GM18507 (cell line): ENCODE measurements around the gene TMEM53.

Experiments
- DNase-seq: peaks from one replicate; pipeline ENCODE4 v3.0.0; 2011; ENCODE audit warnings: low read depth; ENCODE audit not compliant: insufficient read length; ENCODE audit errors: extremely low spot score
- FAIRE-seq: peaks from 2 replicates; lab custom pipeline; 2011; peaks lifted over from hg19 to GRCh38; lab: Jason Lieb, UNC

Gene TMEM53

DNA sequence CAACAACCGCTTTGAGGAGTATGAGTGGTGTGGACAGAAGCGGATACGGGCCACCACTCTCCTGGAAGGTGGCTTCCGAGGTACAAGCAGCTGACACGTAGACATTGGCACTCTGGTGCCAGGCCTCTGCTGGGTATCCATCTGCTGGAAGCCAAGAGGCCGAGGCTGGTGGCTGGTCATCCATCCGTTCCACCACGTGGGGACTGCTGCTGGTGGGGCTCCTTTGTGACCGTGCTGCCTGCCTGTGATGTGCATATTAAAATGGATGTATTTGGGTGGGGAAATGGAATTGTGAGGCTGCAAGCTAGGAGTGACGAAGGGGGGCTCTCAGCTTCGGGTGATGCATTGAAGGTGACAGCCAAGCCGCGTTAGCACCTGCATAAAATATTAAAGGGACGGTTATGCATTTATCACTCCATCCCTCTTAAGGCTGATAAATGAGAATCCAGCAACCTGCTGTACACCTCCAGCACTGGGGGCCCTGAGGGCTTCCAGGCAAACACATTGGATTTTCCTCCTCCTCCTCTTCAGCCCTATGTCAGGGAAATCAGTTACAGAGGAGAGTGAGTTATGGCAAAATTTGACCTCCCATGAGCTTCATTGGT lies 38.1 kb downstream of the TMEM53 start:
- no peak for FAIRE-seq
- DNase-seq = no peak

DNA sequence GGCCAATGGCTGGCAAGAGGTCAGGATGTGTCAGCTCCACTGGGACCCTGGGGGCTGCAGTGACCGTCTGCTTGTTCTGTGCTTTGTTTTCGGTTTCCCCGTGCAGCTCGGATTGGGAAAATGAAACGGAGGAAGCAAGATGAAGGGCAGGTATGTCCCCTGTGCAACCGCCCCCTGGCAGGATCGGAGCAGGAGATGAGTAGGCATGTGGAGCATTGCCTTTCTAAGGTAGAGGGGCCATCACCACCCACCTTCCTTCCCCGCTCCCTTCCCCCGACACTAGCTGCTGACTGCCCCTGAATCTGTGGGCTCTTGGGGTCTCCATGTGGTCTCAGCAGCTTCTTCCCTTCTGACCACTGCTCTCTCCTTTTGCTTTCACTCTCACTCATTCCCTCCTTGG lies 38.8 kb downstream of the TMEM53 start:
- FAIRE-seq = no peak

DNA sequence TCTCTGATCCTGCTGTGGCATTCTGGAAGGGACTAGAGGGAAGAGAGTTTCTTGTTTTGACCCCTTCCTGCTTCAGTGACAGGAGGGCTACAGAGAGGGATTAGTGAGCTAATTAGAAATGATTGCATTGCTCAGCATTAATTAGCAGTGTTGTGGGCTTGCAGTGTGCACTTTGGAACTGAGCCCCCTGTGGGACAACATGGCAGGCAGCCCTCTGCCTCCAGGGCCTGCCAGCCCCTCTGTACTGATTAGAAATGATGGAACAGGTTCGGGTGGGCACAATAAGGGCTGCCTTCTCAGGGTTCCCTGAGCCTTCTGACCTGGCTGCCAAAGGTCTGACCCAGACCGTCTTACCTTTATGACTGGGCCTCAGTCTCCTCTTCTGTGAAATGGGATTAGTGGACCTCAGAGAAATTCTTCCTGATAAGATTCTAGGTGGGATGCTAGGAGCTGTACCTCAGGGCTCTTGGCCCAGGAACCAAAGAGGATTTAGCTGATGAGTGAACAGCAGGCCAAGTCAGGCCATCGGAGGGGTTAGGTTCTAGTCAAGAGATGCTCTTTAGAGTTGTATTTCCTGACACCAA lies 39.6 kb downstream of the TMEM53 start:
- FAIRE-seq = no peak
- DNase-seq = no peak

More for the DNA sequence above, 38.8 kb downstream of the TMEM53 start:
- no peak for DNase-seq

DNA sequence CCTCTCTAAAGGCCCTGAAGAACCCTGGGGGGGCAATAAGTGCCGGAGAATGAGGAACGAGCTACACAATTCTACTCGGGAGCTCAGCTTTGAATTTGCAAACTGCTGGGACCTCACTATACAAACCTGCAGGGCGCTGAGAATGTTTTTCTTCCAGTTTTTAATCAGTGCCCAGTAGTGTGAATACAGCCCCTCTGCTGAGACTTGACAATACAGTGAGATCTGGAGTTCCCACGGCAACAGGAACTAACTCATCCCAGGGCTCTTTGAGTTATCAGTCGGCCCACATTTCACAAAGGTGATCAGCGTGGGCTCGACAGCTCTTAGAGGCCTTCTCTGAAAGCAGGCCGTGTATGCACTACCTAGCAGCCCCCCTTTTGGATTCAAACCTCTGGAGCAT lies 41.7 kb downstream of the TMEM53 start:
- FAIRE-seq = no peak
- no peak for DNase-seq

DNA sequence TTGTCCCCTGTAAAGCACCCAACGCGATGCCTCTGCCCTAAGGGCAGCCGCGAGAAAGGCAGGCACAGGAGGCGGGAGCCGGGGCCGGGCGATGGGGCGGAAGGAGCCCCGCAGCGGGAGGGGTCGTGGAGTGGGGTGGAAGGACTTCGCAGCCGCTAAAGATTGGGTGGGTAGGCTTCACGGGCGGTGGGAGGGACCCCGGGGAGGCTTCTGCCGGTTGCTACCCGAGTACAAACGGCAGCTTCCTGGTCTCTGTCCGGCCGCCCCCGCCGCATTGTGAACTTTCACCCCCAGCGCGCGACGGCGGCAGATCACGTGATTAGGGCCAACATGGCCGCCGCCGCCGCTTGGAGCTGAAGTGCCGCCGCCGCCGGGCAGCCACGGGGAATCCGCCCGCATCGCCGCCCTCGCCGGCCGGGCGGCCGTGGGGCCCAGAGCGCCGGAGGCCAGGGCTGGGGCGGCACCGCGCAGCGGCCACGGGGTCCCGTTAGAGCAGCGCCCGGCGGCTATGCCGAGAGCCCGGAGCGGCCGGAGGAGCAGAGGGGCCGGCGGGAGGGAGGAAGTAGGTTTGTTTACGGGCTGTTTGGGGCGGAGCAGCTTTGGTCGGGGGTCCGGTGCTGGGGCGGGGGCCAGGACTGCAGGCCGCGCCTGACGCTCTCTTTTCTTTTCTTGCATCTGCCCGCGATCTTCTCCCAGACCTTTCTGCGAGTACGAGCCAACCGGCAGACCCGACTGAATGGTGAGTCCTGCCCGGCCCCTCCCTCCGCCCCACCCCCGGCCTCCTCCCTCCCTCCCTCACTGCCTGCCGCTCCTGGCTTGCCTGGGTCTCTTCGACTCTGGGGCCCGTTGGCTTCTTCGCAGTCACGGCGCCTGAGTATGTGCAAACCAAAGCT lies 42.4 kb downstream of the TMEM53 start:
- DNase-seq = peak; percentile 87

DNA sequence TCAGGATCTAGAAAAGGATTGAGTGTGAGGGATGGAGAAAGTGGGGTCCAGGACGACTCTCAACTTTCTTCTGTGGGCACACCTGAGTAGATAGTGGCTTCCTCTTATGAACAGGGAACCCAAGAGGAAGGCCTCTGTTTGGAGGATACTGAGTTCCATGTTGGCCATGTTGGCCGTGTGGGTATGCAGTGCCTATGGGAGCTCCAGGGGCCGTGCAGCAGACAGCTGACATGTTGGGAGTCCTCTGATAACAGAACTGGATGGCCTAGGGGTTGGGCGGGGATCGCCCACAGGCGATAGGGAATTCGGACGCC lies 43.0 kb downstream of the TMEM53 start:
- DNase-seq (no peak), FAIRE-seq (no peak)

More for the DNA sequence above, 42.4 kb downstream of the TMEM53 start:
- FAIRE-seq = peak; percentile 70

DNA sequence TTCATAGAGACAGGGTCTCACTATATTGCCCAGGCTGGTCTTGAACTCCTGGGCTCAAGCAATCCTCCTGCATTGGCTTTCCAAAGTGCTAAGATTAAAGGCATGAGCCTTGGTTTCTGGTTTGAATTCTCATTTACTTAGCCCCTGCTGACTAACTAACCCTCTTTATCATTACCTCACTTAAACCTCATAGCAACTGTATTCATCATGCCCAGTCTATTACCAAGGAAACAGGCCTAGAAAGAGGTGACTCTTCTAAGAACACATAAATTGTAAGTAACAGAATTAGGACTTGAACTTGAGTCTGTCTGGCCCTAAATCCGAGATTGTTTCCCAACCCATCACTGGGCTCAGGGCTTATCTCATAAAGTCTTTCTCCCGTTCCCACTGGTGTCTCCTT lies 44.2 kb downstream of the TMEM53 start:
- FAIRE-seq (no peak), DNase-seq (no peak)

DNA sequence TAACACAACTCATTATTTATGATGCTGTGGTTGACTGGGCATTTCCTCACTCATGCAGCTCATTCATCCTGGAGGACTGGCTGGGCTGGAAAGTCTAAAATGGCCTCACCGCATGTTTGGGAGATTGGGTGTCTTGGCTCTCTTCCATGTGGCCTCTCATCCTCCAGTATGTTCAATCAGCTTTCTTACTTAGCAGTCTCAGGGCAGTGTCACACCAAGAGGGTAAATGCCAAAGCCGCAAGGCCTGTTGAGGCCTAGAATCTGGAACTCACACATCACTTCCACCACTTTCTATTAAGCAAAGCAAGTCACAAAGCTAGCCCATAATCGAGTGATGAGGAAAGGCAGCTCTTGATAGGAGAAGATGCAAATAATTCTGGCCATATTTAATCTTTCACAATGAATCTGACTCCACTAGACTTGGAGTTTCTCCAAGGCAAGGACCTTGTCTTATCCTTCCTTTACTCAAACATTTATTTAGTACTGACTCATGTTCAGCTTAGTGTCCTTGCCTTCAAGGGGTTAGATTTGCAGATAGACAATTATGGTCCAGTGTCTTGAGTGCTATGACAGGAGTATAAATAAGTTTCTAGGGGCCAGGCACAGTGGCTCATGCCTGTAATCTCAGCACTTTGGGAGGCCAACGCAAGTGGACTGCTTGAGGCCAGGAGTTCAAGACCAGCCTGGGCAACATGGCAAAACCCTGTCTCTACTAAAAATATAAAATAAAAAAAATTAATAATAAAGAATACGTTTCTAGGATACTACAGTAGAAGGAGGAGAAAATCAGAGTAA lies 45.1 kb downstream of the TMEM53 start:
- FAIRE-seq (no peak), DNase-seq (no peak)

DNA sequence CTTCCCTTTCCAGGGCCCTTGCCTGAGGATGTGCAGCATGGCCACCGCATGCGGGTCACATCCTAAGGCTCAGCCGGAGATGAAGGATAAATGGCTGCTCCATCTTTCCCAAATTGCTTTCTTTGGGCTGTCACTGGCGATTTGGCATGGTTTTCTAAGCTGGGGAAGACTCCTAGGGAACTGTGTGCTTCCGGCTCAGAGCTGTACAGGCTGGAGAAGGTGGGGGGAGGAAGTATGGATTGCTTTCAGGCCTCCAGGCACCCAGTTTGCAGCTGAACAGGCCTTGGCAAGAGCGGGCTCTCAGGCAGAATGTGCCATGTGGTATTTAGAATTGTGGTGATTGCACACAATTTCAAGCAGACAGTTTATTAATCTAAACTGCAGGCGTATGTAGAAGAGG lies 48.9 kb downstream of the TMEM53 start:
- FAIRE-seq (no peak), DNase-seq (no peak)

DNA sequence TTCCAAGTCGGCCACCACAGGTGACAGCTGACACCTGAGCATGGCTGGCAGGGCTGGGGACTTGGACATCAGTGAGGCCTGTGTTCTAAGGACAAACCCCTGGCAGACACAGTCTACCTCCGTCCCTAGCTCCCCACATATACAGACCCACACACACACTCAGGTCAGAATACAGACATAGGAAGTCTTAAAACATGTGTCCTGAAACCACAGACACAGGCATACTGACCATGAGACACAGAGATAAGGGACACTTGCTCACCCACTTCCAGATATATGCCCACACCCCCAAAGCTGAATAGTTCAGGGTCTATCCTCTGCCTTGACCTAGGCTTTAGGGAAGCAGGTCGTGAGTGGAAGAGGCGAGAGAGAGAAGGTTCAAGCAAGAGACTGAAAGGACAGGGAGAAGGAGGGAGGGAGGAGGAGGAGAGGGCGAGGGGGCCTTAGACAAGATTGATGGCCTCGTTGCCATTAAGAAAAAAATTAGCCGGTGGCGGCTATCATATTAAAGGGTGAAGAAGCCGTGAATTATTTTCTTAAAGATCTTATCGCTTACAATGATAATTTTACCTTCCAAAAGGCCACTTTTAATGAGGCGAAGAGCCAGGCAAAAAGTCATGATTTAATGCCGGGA lies 49.9 kb downstream of the TMEM53 start:
- FAIRE-seq = no peak
- no peak for DNase-seq

DNA sequence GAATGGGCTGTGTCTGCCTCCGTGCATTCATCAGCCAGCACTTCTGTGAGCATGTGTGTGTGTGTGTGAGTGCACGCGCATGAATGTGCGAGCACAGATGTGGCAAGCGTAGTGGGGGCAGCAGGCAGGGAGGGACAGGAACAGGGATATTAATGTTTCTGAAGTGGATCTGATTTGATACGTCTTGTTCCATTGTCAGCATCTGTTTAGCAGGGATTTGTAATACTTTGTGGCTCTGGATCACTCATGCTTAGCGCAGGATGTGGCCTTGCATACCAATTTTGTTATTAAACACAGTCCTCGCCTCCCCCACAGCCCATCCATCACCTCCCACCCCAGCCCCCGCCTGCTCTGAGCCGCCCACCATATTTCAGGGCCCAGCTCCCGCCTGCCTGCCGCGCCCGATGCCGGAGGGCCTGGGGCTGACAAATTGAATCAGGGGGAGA lies 52.4 kb downstream of the TMEM53 start:
- DNase-seq = no peak
- no peak for FAIRE-seq

DNA sequence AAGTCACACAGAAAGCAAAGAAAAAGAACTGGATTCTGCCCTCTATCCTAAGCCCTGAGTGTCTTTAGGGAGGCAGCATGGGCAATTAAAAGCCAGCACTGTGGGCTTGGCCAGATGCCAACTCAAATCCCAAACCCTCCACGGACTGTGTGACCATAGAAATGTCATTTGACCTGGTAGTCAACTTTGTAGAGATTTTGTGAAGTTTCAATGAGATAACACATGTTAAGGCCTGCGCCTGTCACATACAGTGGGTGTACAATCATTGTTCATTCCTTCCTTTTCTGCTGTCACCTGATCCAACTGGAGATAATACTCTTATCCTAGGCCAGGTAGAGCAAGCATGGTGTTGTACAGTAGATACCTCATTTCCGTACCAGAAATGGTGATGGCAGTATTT lies 54.2 kb downstream of the TMEM53 start:
- no peak for FAIRE-seq
- DNase-seq = no peak

DNA sequence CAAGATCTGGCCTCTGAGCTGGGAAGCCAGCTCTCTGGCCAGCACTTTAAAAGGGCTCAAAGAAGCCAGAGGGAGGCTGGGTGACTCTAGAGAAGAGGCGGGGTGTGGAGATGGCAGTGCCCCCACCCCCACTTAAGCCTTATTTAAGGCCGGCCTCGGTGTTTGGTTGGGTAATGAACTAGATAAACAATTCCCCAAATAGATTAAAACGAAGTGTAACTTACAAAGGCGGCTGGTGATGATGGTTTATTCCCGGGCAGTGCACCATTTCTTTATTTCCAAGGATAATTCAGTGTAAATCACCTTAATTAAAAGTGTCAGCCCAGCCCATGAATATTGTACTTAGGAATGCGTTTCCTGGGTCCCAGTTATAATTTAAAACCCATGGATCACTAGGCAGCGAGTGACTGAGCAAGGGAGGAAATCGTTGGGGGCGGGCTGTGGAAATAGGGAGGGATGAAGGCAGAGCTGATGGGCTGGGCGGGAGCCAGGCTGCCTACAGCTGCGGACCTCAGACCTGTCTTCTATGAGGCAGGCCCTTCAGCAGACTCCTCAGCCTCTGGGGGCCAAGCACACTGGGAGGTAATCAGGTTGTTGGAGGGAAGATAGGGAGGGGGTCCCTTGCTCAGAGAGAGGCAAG lies 54.9 kb downstream of the TMEM53 start:
- FAIRE-seq = no peak
- DNase-seq = no peak

DNA sequence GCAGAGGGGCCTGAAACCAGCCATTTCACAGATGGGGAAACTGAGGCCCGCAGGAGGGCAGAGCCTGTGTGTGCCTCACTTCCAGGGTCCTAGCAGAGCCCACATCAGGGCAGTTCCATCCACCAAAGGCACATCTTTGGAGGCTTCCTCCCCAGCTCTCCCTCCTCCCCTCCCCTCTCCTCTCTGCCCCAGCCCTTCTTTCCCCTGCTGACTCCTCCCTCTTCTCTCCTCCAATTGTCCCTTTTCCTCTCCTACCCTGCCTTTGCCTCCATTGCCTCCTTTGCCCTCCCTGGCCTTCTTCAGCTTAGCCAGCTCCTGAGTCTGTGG lies 56.6 kb downstream of the TMEM53 start:
- FAIRE-seq (no peak), DNase-seq (no peak)

DNA sequence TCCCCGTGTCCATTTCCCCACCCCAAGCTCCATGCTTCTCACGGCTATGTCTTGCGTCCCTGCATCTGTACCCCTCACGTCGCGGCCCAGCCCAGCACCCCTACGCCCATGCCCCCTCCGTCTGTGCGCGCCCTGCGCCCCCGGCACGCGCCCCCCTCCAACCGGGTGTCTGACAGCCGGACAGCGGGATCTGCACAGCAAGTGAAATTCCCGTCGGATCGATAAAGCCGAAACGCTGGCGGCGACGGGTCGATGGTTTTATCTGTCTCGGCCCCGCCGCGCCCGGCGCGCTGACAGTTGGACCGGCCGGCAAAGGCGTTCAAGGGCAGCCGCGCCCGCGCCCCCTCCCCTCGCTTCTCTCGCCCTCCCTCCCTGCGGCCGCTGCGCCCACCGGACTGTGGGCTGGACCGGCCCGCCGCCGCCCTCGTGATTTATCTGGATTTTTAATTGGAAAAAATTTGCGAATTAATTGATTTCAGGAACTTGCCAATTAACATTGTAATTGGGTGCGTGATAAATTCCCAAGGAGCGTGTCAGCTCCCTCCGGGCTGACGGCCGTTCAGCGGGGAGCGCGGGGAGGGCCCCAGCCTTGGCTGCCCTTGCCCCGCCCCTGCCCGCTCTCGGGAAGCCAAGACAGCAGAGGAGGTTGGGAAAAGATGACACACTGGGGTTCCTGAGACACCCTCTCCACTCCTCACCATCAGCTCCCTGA lies 57.1 kb downstream of the TMEM53 start:
- DNase-seq = no peak
- FAIRE-seq = no peak

DNA sequence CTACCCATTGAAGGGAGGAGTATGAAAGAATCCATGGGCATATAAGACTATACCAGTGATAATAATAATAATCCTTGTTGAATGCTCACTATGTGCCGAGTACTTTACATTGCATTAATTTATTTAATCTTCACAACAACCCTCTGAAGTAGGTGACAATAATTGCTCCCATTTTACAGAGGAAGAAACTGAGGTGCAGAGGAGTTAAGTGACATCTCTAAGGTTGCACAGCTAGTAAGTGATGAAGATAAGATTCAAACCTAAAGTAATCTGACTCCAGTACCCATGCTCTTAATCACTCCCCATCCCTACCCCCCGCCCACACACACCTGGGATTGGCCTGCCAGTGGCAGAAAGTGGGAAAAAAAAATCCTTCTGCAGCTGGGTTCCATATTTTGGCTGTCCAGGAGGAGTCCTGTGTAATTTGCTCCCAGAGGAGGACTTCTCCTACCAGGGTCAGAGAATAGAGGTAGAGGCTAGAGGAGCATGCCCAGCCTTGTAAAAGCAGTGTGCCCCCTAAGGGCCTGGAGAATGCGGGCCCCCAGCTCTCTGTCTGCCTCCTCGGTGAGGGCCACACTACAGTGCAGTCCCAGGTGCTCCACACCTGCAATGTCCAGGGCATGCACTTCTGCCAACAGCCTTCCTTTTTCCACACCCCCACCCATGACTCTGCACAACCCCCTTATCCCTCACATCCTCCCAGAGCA lies 57.8 kb downstream of the TMEM53 start:
- DNase-seq (no peak), FAIRE-seq (no peak)

DNA sequence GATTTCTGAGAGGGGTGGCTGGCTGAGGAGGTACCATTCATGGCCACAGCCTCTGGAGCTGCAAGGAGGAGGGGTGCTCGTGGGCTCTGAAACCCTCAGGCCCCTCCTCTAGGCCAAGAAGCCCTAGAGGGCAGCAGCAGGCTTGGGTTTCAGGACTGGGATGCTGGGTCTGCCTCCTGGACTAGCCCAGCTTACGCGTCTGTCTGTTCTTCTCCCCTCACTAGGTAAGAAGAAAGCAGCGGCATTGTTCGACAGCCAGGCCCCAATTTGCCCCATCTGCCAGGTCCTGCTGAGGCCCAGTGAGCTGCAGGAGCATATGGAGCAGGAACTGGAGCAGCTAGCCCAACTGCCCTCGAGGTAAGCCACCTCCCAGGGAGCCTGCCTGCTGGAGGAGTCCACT lies 60.3 kb downstream of the TMEM53 start:
- no peak for DNase-seq
- FAIRE-seq = no peak

DNA sequence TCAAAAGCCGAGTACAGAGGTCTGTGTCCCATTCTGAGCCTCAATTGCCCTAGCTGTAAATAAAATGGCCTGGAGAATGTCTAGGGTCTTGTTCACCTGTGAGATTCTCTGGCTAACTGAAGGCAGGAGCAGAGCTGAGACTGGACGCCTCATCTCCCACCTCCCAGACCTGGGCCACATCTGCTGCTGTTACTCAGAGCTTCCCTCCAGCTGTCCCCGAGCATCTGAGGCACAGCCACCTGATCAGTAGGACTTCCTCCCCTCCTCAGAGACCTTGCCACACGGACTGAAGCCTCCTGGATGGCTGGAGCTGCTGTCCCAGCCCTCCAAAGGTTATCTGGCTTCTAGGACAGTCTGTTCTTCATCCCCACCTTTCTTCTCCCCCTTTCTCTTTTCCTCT lies 62.4 kb downstream of the TMEM53 start:
- no peak for DNase-seq
- no peak for FAIRE-seq
